ENCODE results near the gene ERCC6.

Gene ERCC6

GRCh38 chr10:49549640-49550346 lies 10.9 kb upstream of the ERCC6 start:
- DNase-seq (ENCODE audit: low spot score) = no peak

- DNase-seq (ENCODE audit: low spot score) = no peak
These were observed 4.7 kb upstream of the ERCC6 start for GRCh38 chr10:49543604-49544003.

GRCh38 chr10:49542353-49542752 lies 3.4 kb upstream of the ERCC6 start:
- no peak for DNase-seq (ENCODE audit: low spot score)

- no peak for DNase-seq (ENCODE audit: low spot score)
These were observed 2.8 kb upstream of the ERCC6 start for GRCh38 chr10:49541762-49542161.

GRCh38 chr10:49540056-49540797 lies 1.3 kb upstream of the ERCC6 start:
- DNase-seq (ENCODE audit: low spot score) = no peak

- peak; percentile 24 for DNase-seq (ENCODE audit: low spot score)
These were observed 482 bp upstream of the ERCC6 start for GRCh38 chr10:49539320-49539885.

GRCh38 chr10:49534670-49535381 lies 4.1 kb downstream of the ERCC6 start:
- DNase-seq (ENCODE audit: low spot score) = no peak

GRCh38 chr10:49532461-49532860 lies 6.5 kb downstream of the ERCC6 start:
- no peak for DNase-seq (ENCODE audit: low spot score)

GRCh38 chr10:49528977-49529506 lies 9.9 kb downstream of the ERCC6 start:
- no peak for DNase-seq (ENCODE audit: low spot score)

- no peak for DNase-seq (ENCODE audit: low spot score)
These were observed 11.1 kb downstream of the ERCC6 start for GRCh38 chr10:49527850-49528249.

- DNase-seq (ENCODE audit: low spot score) = no peak
These were observed 11.9 kb downstream of the ERCC6 start for GRCh38 chr10:49527061-49527460.

- no peak for DNase-seq (ENCODE audit: low spot score)
These were observed 12.3 kb downstream of the ERCC6 start for GRCh38 chr10:49526619-49527018.

GRCh38 chr10:49524496-49524895 lies 14.4 kb downstream of the ERCC6 start:
- DNase-seq (ENCODE audit: low spot score) = no peak

- DNase-seq (ENCODE audit: low spot score) = no peak
These were observed 15.6 kb downstream of the ERCC6 start for GRCh38 chr10:49523301-49523700.

GRCh38 chr10:49521062-49521461 lies 17.9 kb downstream of the ERCC6 start:
- no peak for DNase-seq (ENCODE audit: low spot score)

GRCh38 chr10:49520122-49520775 lies 18.7 kb downstream of the ERCC6 start:
- DNase-seq (ENCODE audit: low spot score) = no peak

GRCh38 chr10:49519717-49520116 lies 19.2 kb downstream of the ERCC6 start:
- DNase-seq (ENCODE audit: low spot score) = no peak

- peak; percentile 32 for DNase-seq (ENCODE audit: low spot score)
These were observed 19.8 kb downstream of the ERCC6 start for GRCh38 chr10:49518982-49519578.

- DNase-seq (ENCODE audit: low spot score) = no peak
These were observed 20.4 kb downstream of the ERCC6 start for GRCh38 chr10:49518566-49518965.

GRCh38 chr10:49516216-49516970 lies 22.5 kb downstream of the ERCC6 start:
- no peak for DNase-seq (ENCODE audit: low spot score)

All from CD4-positive, alpha-beta T cell treated with Interleukin-15 for 4 hours (primary cell).